ENCODE results near the gene EFNA4. TPM values are rescaled to one million over a fixed set of nuclear protein-coding genes. Genes with fewer than 3 reads are reported as not detected.

EFNA4 gene
- total RNA-seq, 1 donor from 2014 or later: 11.8 TPM

GRCh38 chr1:155083052-155083541, 19.6 kb downstream of the EFNA4 start:
- peaks cover 30% of the 10 kb centered on the region for H3K4me1 ChIP-seq (ENCODE audit: insufficient read depth, low read length)
- Mint-ChIP-seq H3K4me3 (ENCODE audit: unreplicated experiment) (no peak overlapping the region), H3K27me3 (ENCODE audit: low read depth, unreplicated experiment) (peaks cover 40% of the 10 kb centered on the region)

GRCh38 chr1:155083865-155084721, 20.6 kb downstream of the EFNA4 start:
- no peaks in the 10 kb centered on the region for H3K9me3 Mint-ChIP-seq (ENCODE audit: unreplicated experiment)
- no peak overlapping the region for H3K27ac ChIP-seq (ENCODE audit: low read depth, low read length)
- FAIRE-seq: no peak

More at GRCh38 chr1:155083052-155083541, 19.6 kb downstream of the EFNA4 start:
- Mint-ChIP-seq H3K27ac (ENCODE audit: unreplicated experiment) (no peak overlapping the region), H3K4me1 (ENCODE audit: low read depth, unreplicated experiment) (peaks cover 13% of the 10 kb centered on the region), H3K36me3 (ENCODE audit: low read depth, unreplicated experiment) (peaks cover 4% of the 10 kb centered on the region), H3K9me3 (ENCODE audit: unreplicated experiment) (no peaks in the 10 kb centered on the region)
- H3K4me3 ChIP-seq (ENCODE audit: insufficient read depth, low read depth, low read length): no peak overlapping the region
- H2AFZ ChIP-seq (ENCODE audit: low read depth, low read length): no peak overlapping the region
- no peaks in the 10 kb centered on the region for H3K79me2 ChIP-seq (ENCODE audit: insufficient read depth, low read length)
- FAIRE-seq (no peak), DNase-seq (ENCODE audit: low read depth) (no peak)
- H3K27ac ChIP-seq (ENCODE audit: low read depth, low read length): no peak overlapping the region
- H3K9me3 ChIP-seq (ENCODE audit: insufficient read depth, low read depth, low read length): no peaks in the 10 kb centered on the region
- no peaks in the 10 kb centered on the region for H3K36me3 ChIP-seq (ENCODE audit: insufficient read depth, low read length)
- no peak overlapping the region for H3K9ac ChIP-seq (ENCODE audit: low read length)
- H3K27me3 ChIP-seq (ENCODE audit: insufficient read depth, low read length): peaks cover 43% of the 10 kb centered on the region
- TF ChIP-seq, protein P1, sequence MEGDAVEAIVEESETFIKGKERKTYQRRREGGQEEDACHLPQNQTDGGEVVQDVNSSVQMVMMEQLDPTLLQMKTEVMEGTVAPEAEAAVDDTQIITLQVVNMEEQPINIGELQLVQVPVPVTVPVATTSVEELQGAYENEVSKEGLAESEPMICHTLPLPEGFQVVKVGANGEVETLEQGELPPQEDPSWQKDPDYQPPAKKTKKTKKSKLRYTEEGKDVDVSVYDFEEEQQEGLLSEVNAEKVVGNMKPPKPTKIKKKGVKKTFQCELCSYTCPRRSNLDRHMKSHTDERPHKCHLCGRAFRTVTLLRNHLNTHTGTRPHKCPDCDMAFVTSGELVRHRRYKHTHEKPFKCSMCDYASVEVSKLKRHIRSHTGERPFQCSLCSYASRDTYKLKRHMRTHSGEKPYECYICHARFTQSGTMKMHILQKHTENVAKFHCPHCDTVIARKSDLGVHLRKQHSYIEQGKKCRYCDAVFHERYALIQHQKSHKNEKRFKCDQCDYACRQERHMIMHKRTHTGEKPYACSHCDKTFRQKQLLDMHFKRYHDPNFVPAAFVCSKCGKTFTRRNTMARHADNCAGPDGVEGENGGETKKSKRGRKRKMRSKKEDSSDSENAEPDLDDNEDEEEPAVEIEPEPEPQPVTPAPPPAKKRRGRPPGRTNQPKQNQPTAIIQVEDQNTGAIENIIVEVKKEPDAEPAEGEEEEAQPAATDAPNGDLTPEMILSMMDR (IDR thresholded peaks at IDR 0.05; ENCODE audit: insufficient read depth, low read depth, low read length): no peak
- no peak for TF ChIP-seq EZH2 (IDR thresholded peaks at IDR 0.05; ENCODE audit: insufficient read depth, low read length)
- no peak overlapping the region for H3K4me2 ChIP-seq (ENCODE audit: low read length)
- peaks cover 13% of the 10 kb centered on the region for H4K20me1 ChIP-seq (ENCODE audit: insufficient read depth, low read length)

More at GRCh38 chr1:155083865-155084721, 20.6 kb downstream of the EFNA4 start:
- H3K27ac Mint-ChIP-seq (ENCODE audit: unreplicated experiment): peak overlapping the region; percentile 62
- Histone ChIP-seq H3K36me3 (ENCODE audit: insufficient read depth, low read length) (no peaks in the 10 kb centered on the region), H3K9me3 (ENCODE audit: insufficient read depth, low read depth, low read length) (no peaks in the 10 kb centered on the region), H3K79me2 (ENCODE audit: insufficient read depth, low read length) (no peaks in the 10 kb centered on the region), H3K4me2 (ENCODE audit: low read length) (peak overlapping the region; percentile 93), H2AFZ (ENCODE audit: low read depth, low read length) (peak overlapping the region; percentile 94), H4K20me1 (ENCODE audit: insufficient read depth, low read length) (peaks cover 13% of the 10 kb centered on the region), H3K27me3 (ENCODE audit: insufficient read depth, low read length) (peaks cover 41% of the 10 kb centered on the region), H3K4me1 (ENCODE audit: insufficient read depth, low read length) (peaks cover 23% of the 10 kb centered on the region), H3K9ac (ENCODE audit: low read length) (peak overlapping the region; percentile 71), H3K4me3 (ENCODE audit: insufficient read depth, low read depth, low read length) (peak overlapping the region; percentile 82)
- DNase-seq (ENCODE audit: low read depth): no peak
- peaks cover 4% of the 10 kb centered on the region for H3K36me3 Mint-ChIP-seq (ENCODE audit: low read depth, unreplicated experiment)
- peaks cover 13% of the 10 kb centered on the region for H3K4me1 Mint-ChIP-seq (ENCODE audit: low read depth, unreplicated experiment)
- peaks cover 39% of the 10 kb centered on the region for H3K27me3 Mint-ChIP-seq (ENCODE audit: low read depth, unreplicated experiment)
- TF ChIP-seq EZH2 (IDR thresholded peaks at IDR 0.05; ENCODE audit: insufficient read depth, low read length): no peak
- TF ChIP-seq, protein P1 (IDR thresholded peaks at IDR 0.05; ENCODE audit: insufficient read depth, low read depth, low read length): no peak
- H3K4me3 Mint-ChIP-seq (ENCODE audit: unreplicated experiment): peak overlapping the region; percentile 92
